HG02840 (cell line): ENCODE measurements around the gene NR3C2.

Experiments used
- ATAC-seq: cut with Tn5 transposase; IDR thresholded peaks from one replicate; pipeline ENCODE4 v1.9.1; 2021; ENCODE audit warnings: mild to moderate bottlenecking, moderate library complexity, moderate number of reproducible peaks; ENCODE audit not compliant: unreplicated experiment, low FRiP score

The NR3C2 gene

DNA sequence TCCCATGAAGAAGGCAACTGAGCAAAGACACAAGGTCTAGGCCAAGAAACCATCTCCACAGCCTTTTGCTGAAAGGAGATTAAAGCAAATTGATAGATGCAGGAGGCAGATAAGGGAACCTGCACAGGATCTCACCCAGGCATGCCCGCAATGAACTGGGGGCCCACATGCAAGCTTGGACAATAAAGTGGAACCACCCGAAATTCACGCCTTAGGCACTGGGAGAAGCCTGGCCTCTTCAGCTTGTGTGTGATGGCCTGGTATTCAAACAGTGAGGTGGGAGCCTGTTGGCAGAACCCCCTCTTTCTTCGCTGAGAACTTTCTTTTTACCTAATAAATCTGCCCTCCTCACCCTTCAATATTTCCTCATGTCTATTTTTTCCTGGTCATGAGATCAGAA lies 213.2 kb downstream of the NR3C2 start:
- ATAC-seq: no peak

DNA sequence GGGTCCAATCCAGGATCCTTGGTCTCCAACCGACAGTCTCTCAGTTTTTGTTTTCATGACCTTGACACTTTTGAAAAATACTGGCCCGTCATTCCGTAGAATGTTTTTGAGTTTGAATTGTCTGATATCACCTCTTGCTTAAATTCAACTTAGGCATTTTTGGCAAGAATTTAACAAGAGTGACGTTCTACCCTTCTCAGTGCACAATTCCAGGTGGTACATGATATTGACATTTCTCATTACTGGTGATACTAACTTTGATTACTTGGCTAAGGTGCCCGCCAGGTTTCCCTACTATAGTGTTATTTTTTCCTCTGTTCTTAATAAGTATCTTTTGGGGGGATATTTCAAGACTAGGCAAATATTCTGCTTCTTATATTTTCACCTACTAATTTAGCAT lies 215.1 kb downstream of the NR3C2 start:
- ATAC-seq: no peak

DNA sequence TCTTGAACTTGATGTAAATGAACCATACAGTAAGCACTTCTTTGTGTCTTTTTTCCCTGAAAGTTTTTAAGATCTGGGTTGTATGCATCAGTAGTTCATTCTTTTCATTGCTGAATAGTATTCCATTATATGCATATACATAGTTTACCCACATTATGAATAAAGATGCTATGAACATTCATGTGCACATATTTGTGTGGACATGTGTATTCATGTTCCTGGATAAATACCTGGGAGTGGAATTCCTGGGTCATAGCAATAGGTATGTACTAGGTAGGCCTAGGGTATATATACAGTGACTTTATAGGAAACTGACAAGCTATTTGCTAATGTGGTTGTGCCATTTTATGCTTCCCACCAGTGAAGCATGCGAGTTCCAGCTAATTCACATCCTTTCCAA lies 215.9 kb downstream of the NR3C2 start:
- no peak for ATAC-seq

DNA sequence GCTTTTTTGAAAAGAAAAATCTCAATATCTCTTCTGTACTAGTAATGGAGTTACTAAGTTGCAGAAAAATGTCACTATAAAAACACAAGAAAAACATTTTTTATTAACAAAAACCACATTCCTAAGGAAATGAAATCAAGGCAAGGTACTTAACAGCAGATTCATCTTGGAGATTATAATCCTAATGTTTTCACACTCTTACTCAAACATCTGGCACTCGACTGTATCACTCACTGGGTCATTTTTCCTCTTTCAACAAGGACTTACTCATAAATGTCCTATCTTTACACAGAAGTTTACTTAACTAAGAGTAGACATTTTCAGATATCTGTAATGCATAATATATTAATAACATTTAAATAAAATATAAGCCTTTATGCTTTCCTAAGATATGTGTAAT lies 216.6 kb downstream of the NR3C2 start:
- no peak for ATAC-seq

DNA sequence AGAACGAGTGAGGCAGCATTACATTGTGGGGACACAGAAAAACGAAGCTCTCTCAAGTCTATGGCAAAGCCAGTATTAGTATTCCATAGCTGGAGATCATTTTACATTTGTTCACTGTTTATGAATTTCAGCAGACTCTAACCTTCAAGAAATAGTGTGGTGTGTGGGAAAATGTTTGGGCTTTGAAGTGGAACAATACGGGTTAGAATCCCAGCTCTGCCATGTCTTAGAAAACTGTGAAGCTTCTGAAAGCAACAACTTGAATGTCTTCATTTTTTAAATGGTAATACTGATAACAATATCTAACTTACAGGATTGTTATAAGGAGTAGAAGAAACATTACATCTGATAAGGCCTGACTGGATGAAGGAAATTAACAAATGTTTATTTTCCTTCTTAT lies 217.7 kb downstream of the NR3C2 start:
- no peak for ATAC-seq

DNA sequence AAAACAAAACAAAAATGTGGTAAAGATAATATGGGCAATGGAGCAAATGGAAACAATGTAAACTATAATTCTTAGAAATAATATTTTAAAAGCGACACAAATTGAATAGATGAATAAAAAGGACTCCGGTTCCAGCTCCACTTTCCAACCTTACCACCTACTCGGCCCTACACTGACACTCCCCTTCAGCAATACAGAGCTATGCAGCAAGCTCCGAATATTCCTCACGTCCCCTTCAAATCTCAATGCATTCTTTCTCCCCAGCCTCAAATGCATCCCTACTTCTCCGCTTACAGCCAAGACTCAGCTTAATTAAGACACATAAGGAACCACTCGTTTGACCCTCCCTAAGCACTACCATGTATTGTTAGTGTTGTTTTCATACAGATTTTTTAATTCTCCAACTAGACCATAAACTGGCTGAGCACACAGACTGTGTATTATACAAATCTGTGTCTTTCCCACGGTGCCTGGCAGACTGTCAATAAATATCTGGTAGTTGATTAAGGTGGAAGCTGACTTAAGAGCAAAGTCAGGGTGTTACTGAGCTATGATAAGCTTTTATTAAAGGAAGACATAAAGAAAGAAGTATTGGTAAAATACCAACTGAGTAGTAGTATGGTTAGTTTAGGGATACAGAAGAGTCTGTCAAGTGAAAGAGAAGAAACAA lies 219.1 kb downstream of the NR3C2 start:
- ATAC-seq: no peak

DNA sequence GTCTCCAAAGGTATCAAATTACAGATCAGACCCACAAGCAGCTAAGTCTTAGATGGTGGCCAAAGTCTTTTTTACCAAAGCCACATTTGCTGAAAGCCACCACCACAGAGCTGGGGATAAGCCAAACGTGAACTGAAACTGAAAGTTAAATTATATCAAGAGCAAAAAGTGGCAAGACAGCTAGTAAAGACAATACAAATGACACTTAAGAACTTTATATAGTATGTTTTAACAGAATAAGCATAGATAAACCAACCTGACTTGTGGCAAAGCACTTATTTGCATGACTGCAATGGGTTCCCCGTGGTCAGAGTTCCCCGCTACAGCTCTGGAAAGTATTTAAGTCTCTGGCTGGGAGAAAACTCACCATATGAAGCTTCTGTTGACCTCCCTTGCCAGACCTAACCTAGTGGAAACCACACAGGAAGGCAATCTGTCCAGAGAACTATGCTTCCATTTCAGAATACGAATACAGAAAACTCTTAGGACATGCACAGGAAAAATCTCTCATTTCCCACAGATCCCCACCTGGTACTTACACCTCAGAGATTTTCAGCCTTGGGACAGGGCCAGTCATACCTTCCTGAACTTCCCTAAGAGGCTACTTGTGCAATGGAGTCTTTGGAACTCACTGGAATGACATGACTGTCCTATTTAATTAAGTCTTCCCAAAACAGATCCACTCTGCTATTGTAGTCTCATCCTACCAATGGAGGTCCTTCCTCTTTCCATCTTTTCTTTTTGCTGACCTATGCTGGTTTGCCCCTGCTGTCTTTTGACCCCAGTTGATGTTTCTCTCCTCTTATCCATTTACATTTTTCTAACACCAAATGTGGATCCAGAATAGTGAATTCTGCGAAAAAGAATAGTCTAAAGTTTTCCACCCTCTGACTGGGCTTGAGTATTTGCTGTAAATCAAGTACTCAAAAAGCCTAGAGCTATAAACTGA lies 225.1 kb downstream of the NR3C2 start:
- ATAC-seq: peak; percentile 88

DNA sequence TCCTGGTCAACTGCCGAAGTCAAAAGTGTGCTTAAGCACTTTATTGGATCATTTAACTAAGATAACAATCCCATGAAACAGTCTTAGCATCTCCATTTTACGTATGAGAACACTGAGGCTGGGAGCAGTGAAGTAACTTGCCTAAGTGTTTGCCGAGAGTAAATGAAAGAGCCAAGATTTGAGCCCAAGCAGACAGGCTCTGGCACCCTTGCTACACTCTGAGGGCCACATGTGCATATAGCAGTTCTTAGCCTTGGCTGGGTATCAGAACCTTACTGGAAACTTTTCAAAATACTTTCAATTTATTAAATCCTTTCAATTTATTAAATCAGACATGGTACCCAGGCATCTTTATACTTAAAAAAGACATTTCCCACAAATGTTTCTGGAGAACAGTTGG lies 225.9 kb downstream of the NR3C2 start:
- ATAC-seq: no peak

DNA sequence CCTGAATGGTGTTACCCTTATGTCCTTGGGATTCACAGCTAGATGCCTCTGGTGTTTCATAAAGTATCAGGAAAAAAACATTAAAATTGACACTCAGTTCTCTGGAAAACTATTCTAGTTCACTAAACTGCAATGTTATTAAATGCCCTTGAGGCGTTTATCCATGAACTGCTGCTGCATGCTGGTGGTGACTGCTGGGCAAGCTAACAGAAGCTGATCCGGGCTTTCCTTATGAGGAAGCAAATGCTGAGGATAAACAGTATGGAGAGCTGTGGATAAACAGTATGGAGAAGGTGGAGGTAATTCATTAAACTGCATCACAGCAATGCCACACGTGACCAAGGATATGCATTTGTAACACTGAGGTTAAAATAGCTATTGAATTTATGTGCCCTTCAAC lies 227.0 kb downstream of the NR3C2 start:
- no peak for ATAC-seq

DNA sequence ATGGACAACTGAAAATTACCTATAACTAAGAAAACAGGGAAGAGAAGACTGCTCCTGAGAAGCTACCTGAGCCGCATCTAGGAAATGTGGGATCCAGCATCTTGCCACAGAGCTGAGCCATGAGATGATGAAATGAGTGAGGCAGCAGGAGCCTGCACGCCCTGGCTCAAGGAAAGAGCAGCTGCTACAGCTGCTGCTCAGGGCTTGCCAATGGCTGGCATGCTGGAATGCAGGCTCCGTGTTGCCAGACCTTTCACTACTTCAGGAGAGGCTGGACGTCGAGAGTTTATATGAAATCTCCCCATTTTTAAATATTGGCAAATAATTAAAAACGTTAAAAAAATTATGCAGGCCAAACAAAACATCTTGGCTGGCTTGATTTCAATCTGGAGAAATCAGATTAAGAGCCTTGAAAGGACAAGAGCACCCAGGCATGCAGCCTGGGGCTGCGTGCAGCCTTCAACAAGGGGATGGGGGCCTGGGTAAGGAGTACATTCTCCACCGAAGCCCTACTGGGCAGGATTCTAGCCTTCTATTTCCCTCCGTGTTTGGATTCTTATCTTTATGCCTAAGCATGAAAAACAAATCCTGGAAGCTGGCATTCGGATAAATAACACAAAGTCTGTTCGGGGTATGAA lies 227.6 kb downstream of the NR3C2 start:
- no peak for ATAC-seq

DNA sequence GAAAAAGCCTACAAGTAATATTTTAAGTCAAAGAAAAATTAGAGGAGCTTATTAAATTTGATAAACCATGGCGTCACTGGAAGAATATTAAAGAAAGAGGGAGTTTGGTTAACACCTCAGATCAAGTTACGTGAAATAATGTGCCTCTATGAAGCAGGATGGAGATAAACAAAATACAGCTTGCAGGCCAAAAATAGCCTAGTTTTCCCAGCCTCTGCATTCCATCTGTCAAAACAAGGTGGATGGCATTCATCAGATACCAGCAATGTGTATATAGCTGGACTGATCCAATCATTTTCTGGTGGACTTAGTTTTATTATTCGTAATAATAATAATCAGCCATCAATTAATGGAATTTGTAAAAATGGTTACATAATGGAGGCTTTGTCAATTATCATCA lies 230.7 kb downstream of the NR3C2 start:
- no peak for ATAC-seq

DNA sequence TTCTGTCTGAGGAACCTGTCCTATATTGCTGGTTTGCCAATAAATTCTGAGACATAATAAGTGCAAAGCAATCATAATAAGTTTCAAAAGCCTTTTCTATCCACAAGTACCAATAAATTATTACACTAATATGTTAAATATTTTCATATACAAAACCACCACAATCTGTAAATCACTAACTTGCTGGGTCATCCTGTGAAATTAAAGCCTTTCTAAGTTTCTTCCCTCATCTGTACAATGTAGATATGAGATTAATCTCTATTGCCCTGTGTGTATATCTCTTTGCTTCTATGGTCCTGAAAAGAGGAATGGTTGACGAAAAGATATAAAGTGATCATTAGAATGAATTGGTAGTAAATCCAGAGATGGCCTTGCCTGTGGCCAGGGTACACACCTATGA lies 231.6 kb downstream of the NR3C2 start:
- ATAC-seq: no peak

DNA sequence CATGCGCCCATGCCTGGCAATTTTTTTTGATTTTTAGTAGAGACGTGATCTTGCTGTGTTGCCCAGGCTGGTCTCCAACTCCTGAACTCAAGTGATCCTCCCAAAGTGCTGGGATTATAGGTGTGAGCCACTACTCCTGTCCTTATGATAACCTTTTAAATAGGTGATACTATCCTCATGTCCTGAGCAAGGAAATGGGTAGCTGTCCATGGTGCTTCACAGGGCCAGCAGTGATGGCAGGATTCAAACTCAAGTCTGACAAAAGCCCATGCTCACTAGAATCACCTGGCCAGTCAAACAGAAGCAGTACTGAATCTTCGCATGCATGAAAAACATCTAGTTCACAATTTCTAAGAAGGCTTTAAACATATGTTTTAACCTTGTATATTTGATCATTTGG lies 235.1 kb downstream of the NR3C2 start:
- ATAC-seq: no peak

DNA sequence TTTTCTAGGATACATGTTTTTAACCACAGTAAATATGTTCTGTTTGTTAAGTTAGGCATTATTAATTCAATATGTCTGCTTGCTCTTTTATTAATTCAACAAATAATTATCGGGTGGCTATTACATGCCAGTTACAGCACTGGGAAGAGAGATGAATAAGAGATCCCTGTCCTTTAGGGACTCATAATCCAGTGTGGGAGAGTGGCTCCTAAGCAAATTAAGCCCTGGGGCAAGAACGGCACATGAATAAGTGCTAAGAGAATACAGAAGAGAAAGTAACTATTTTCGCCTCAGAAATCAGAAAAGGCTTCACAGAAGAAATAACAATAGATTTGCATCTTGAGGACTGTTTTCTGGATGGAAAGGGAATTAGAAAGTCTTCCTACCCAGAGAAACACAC lies 236.7 kb downstream of the NR3C2 start:
- no peak for ATAC-seq

DNA sequence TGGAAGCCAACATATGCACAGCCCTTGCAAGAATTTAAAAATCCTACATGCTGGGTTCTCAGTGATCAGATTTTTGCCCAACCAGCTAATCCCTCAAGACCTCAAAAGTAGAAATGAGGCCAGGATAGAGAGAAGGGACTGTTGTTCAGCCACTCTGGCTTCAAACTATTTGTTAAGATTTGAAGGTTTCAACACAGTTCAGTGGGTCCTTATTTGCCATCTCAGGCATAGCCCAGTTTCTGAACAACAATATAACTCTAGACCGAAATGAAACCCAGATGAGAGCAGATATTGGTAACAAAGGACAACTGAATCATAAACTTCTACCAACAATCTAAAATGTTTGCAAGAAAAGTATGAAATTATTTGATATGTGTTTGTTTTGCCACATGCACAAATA lies 237.3 kb downstream of the NR3C2 start:
- ATAC-seq: no peak

DNA sequence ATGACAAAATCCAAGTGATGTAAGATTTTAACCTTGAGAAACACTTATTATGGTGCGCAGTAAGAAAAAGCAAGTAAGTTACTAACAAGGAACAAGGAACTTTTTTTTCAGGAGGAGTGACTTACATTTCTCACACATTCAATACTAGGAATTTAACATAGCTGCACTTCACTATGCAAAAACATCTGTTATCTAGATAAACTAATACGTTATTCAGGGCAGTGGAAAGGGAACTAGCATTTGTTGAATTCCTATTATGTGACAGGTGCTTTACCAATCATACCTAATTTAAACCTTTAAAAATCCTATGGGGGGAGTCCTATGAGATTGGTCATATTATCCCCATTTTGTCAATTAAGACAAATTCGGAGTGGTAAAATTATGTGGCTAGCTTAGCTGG lies 238.0 kb downstream of the NR3C2 start:
- no peak for ATAC-seq

DNA sequence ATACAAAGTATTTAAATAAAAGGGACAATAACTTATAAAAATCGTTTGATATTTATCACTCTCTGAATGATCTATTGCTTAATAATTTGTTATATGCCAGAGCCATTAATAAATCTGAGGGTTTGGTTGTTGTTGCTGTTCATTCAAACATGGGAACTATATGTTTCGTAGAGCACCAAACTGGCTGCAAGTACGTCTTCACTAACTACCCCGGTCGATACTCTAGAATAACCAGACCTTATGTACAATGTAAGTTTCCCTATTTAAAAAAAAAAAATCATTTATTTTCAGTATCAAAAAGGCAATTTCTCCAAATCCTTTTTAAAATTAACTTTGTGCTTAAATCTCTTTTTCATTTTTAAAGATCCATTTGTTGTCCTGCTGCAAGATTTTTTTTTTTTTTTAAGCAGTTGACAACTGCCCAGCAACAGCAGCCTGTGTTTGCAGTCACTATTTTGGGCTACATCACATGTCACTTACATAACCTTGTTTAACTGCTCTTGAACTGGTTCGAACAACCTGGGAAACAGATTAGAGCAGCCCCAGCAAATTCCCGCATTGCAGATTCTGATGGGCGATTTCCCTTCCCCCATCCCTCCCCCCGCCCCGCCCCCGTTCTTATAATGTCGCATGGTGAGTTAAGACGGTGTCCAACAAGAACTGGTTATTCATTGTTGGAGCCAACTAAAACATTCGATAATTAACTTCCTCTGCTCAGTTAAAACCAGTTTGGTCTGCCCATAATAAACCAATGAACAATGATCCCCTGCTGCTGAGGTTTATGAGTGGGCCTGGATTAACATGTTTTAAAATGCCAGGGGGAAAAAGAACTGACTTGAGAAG lies 238.9 kb downstream of the NR3C2 start:
- no peak for ATAC-seq

DNA sequence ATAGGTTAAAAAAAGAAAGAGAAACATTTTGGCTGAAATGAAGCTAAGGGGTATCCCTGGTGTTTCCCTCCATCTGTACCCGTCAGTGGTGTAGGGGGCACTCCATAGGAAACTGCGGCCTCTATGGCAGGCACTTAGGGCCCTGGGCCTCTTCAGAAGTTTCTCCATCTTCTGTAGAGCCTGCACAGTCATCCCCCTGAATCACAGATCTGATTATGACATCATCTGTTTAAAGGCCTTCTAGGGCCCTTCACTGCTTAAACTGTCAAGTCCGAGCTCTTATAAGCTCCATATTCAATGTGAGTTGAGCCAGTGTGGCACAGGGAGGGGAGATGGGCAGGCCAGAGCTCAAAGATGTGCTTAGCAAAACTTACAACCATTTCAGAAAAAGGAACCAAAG lies 241.3 kb downstream of the NR3C2 start:
- no peak for ATAC-seq

DNA sequence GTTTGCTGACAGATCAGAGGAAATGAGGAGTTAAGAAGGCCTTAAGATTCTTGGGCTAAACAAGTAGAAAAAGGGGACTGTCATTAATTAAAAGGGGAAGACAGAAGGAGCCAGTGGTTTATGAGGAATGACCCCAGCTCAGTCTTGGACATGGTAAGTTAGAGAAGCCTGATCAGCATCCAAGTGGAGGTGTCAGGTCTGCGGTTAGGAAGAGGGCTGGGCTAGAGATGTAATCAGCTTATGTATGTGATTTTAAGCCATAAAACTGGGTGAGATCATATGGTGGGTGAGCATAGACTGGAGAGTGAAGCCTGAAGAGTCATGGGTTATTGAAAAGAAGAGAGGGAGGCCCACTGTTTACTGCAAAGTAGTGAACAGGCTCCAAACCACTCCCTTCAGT lies 246.1 kb downstream of the NR3C2 start:
- no peak for ATAC-seq

DNA sequence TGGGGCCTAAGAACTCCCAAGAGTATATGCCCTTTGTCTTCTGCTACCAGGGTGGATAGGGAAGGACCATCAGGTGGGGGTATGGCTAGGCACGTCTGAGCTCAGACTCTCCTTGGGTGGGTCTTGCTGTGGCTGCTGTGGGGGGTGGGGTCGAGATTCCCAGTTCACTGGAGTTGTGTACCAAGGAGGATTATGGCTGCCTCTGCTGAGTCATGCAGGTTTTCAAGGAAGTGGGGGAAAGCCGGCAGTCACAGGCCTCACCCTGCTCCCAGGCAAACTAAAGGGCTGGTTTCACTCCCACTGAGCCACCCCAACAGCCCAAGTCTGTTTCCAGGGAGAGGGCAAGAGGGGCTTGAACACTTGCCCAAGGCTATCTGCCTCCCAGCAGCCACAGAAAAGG lies 249.7 kb downstream of the NR3C2 start:
- no peak for ATAC-seq
